ENCODE measurements around the gene LGR5.

LGR5 gene

GRCh38 chr12:71605039-71605438 lies 165.4 kb downstream of the LGR5 start:
- DNase-seq = no peak

- DNase-seq = no peak
Observed at GRCh38 chr12:71607494-71608330, 168.1 kb downstream of the LGR5 start.

- DNase-seq = peak; percentile 11
Observed at GRCh38 chr12:71610031-71610795, 170.6 kb downstream of the LGR5 start.

GRCh38 chr12:71621938-71622337 lies 182.3 kb downstream of the LGR5 start:
- no peak for DNase-seq

- DNase-seq = no peak
Observed at GRCh38 chr12:71625476-71625875, 185.9 kb downstream of the LGR5 start.

GRCh38 chr12:71626098-71626497 lies 186.5 kb downstream of the LGR5 start:
- peak; percentile 4 for DNase-seq

- DNase-seq = no peak
Observed at GRCh38 chr12:71626768-71627167, 187.2 kb downstream of the LGR5 start.

- no peak for DNase-seq
Observed at GRCh38 chr12:71627438-71628002, 187.9 kb downstream of the LGR5 start.
